EL (cell line): Measurements from ENCODE around the gene ZNF416.

Experiments
- DNase-seq: peaks from one replicate; pipeline ENCODE4 v3.0.0-alpha.2; 2016

Gene ZNF416

GRCh38 chr19:57578487-57579205, at the start of gene ZNF416:
ZNF416 (minus strand) TSS chr19:57578911; CDS start chr19:57578704, 207 bp downstream.
- DNase-seq, result peak; percentile 99

- no peak for DNase-seq
Measured at GRCh38 chr19:57623091-57623490, 44.4 kb upstream of the ZNF416 start.

- DNase-seq, result no peak
Measured at GRCh38 chr19:57620673-57621348, 42.1 kb upstream of the ZNF416 start.

- peak; percentile 10 for DNase-seq
Measured at GRCh38 chr19:57615346-57615745, 36.6 kb upstream of the ZNF416 start.

- DNase-seq, result peak; percentile 90
Measured at GRCh38 chr19:57613941-57614743, 35.4 kb upstream of the ZNF416 start, which contains the start of gene ZNF134. ZNF134 (plus strand) TSS chr19:57614242; CDS start chr19:57619469, 5,227 bp downstream.

GRCh38 chr19:57611113-57611512, 32.4 kb upstream of the ZNF416 start:
- DNase-seq, result no peak

- DNase-seq, result no peak
Measured at GRCh38 chr19:57606931-57607330, 28.2 kb upstream of the ZNF416 start.

- peak; percentile 93 for DNase-seq
Measured at GRCh38 chr19:57599761-57600383, 21.2 kb upstream of the ZNF416 start, which contains the start of gene ZNF530. ZNF530 (plus strand) TSS chr19:57599885; CDS start chr19:57604346, 4,461 bp downstream.

- no peak for DNase-seq
Measured at GRCh38 chr19:57599377-57599760, 20.7 kb upstream of the ZNF416 start.

GRCh38 chr19:57587529-57587928, 8.8 kb upstream of the ZNF416 start:
- peak; percentile 85 for DNase-seq

GRCh38 chr19:57583521-57584416, 5.1 kb upstream of the ZNF416 start, which contains the start of gene ZIK1:
ZIK1 (plus strand) TSS chr19:57584145; CDS start chr19:57584357, 212 bp downstream.
- peak; percentile 93 for DNase-seq

GRCh38 chr19:57583104-57583520, 4.4 kb upstream of the ZNF416 start:
- DNase-seq, result no peak

- DNase-seq, result no peak
Measured at GRCh38 chr19:57576661-57577060, 2.0 kb downstream of the ZNF416 start.

- no peak for DNase-seq
Measured at GRCh38 chr19:57572415-57572947, 6.2 kb downstream of the ZNF416 start.

GRCh38 chr19:57570707-57571106, 8.0 kb downstream of the ZNF416 start:
- no peak for DNase-seq

- no peak for DNase-seq
Measured at GRCh38 chr19:57566396-57567265, 12.1 kb downstream of the ZNF416 start.

- DNase-seq, result no peak
Measured at GRCh38 chr19:57563547-57563946, 15.2 kb downstream of the ZNF416 start.

GRCh38 chr19:57560049-57560491, 18.6 kb downstream of the ZNF416 start:
- peak; percentile 94 for DNase-seq

- DNase-seq, result peak; percentile 88
Measured at GRCh38 chr19:57559404-57560025, 19.2 kb downstream of the ZNF416 start, which contains the start of gene ZNF550. ZNF550 (minus strand) TSS chr19:57559863; CDS start chr19:57559682, 181 bp downstream.

GRCh38 chr19:57559008-57559403, 19.7 kb downstream of the ZNF416 start:
- DNase-seq, result peak; percentile 48
